Activated T-helper 17 cell treated with anti-CD3 and anti-CD28 coated beads, Interleukin-2, amount 50 U/mL, for 72 hours (primary cell): Measurements from ENCODE around the gene GNL1. TPM values are rescaled to one million over a fixed set of nuclear protein-coding genes. Genes with fewer than 3 reads are reported as not detected.
"Not testable (repeated sequence)": the region's sequence is repeated elsewhere in the genome, so short reads cannot be mapped to it uniquely, and the experiment has no call there.

Experiments used
- ATAC-seq: fragments of 150-1000 bp; cut with Tn5 transposase; replicated peaks from 2 replicates; pipeline ENCODE4 v1.10.0; 2021; ENCODE audit warnings: mild to moderate bottlenecking, moderate library complexity
- H3K27ac Mint-ChIP-seq: one replicate; pipeline ENCODE4 v1.8.0; 2022; ENCODE audit warnings: mixed read lengths
- H3K27me3 Mint-ChIP-seq: one replicate; pipeline ENCODE4 v1.8.0; 2022; ENCODE audit warnings: mixed read lengths
- H3K36me3 Mint-ChIP-seq: one replicate; pipeline ENCODE4 v1.8.0; 2022; ENCODE audit warnings: low read depth, mild to moderate bottlenecking, mixed read lengths
- H3K4me1 Mint-ChIP-seq: one replicate; pipeline ENCODE4 v1.8.0; 2022; ENCODE audit warnings: mixed read lengths
- H3K4me3 Mint-ChIP-seq: one replicate; pipeline ENCODE4 v1.8.0; 2022; ENCODE audit warnings: mild to moderate bottlenecking, mixed read lengths
- H3K9me3 Mint-ChIP-seq: one replicate; pipeline ENCODE4 v1.8.0; 2022; ENCODE audit warnings: mixed read lengths
- total RNA-seq, 2 donors: library from RNA; stranded (reverse); gene quantifications; one replicate each; pipeline ENCODE4 v1.2.3, GENCODE V29; 2022

GNL1 gene, protein sequence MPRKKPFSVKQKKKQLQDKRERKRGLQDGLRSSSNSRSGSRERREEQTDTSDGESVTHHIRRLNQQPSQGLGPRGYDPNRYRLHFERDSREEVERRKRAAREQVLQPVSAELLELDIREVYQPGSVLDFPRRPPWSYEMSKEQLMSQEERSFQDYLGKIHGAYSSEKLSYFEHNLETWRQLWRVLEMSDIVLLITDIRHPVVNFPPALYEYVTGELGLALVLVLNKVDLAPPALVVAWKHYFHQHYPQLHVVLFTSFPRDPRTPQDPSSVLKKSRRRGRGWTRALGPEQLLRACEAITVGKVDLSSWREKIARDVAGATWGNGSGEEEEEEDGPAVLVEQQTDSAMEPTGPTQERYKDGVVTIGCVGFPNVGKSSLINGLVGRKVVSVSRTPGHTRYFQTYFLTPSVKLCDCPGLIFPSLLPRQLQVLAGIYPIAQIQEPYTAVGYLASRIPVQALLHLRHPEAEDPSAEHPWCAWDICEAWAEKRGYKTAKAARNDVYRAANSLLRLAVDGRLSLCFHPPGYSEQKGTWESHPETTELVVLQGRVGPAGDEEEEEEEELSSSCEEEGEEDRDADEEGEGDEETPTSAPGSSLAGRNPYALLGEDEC
- 100 to 1,000 TPM; 102 to 117 TPM for total RNA-seq

DNA sequence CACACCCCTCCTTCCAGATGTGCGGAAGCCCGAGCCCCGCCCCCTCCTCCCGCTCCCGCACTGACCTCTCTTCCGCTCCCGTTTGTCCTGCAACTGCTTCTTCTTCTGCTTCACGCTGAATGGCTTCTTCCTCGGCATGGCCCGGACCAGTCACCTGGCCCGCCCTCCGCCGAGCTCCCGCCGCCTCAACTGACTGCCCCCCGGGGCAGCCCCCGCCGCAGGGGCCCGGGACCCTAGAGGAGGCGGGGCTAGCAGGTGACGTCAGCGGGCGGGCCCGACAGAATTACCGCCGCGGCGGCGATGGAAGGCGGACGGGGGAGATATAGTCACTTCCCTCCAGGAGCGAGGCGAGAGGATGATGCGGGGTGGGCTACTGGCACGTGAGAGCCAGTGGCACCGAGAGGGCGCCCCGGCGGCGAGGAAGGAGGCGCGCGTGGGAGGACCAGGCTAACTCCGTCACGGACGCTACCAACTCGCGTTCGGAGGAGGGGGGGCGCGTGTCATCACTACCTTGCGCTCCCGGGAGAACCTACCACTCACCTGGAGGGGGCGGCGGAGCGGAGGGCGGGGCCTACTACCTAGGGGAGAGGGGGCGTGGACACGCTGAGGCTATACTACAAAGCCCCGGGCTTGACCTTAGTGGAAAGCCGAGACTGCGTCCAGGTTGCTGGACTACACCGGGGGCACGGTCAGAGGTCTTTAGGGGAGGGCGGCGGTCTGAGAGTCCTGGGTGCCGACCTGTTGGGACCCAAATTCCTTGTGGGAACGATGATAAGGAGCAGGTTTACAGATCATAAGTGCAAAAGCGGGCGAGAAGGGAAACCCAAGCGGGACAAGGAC, at the start of gene GNL1:
Gene GNL1, minus strand, starts transcription at position 424 of the 840 bp plus-strand sequence. Its CDS starts 286 bp downstream, at position 138.
- peak within 1 kb of the TSS; percentile 96 for H3K4me3 Mint-ChIP-seq
- H3K9me3 Mint-ChIP-seq, result no peaks in the 10 kb centered on the region
- H3K4me1 Mint-ChIP-seq, result peaks cover 37% of the 10 kb centered on the region
- peak within 1 kb of the TSS; percentile 99 for H3K27ac Mint-ChIP-seq
- ATAC-seq, result peak; percentile 92
- H3K36me3 Mint-ChIP-seq, result peaks cover 100% of the 10 kb centered on the region
- no peaks in the 10 kb centered on the region for H3K27me3 Mint-ChIP-seq

- H3K27ac Mint-ChIP-seq, result peak overlapping the region; percentile 51
- H3K9me3 Mint-ChIP-seq, result no peaks in the 10 kb centered on the region
- H3K27me3 Mint-ChIP-seq, result no peaks in the 10 kb centered on the region
- H3K4me3 Mint-ChIP-seq, result no peak overlapping the region
- H3K36me3 Mint-ChIP-seq, result peaks cover 96% of the 10 kb centered on the region
- ATAC-seq, result no peak
- peaks cover 33% of the 10 kb centered on the region for H3K4me1 Mint-ChIP-seq
Observed at GRCh38 chr6:30603961-30604360, 47.7 kb upstream of the GNL1 start.

DNA sequence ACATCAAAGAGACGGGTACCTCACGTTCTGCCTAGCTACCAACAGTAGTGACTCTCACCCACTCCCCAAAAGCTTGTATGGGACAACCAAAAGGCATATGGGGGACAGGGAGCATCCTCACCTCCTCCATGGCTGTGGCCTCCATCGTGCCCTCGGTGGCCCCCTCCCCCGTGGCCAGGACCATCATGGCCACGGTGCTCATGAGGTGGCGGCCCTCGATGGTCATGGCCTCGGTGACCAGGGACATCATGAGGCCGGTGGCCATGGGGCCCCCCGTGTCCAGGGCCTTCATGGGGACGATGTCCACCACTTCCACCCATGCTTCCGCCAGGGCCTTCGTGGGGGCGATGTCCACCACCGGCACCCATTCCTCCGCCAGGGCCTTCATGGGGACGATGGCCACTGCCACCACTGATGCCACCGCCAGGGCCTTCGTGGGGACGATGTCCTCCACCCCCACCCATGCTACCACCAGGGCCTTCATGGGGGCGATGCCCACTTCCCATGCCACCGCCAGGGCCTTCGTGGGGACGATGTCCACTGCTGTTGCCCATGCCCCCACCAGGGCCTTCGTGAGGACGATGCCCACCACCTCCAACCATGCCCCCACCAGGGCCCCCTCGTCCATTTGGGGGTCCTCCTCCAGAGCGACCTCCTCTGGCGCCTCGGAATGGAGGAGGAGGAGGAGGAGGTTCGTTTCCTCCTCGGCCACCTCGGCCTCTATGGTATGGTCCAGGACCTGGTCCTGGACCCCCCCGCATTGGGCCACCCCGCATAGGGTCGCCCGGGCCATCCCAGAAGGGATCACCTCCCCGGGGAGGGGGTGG, 45.7 kb upstream of the GNL1 start:
- Mint-ChIP-seq H3K4me1 (peaks cover 27% of the 10 kb centered on the region), H3K36me3 (peaks cover 82% of the 10 kb centered on the region), H3K9me3 (no peaks in the 10 kb centered on the region)

DNA sequence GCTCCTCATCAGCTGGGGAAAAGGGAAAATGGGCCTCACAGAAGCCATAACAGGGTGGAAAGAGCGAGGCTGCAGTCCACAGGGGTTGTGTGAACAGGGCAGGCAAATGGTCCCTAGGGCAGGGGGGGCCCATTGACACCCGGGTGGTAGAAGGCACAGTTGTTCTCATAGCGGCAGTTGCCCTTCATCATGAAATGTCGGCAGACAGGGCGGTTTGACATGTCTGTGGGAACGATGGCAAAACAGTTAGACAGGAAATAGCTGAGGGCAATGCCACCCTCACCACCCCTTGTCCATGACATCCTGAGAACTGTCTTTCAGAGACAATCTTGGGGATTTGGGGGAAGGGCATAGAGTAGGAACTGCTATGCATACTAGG, 45.1 kb upstream of the GNL1 start:
- Mint-ChIP-seq H3K27ac (no peak overlapping the region), H3K4me1 (peaks cover 26% of the 10 kb centered on the region), H3K9me3 (no peaks in the 10 kb centered on the region), H3K4me3 (no peak overlapping the region), H3K27me3 (no peaks in the 10 kb centered on the region), H3K36me3 (peaks cover 78% of the 10 kb centered on the region)
- no peak for ATAC-seq

More for the DNA sequence above, 45.7 kb upstream of the GNL1 start:
- Mint-ChIP-seq H3K4me3 (no peak overlapping the region), H3K27me3 (no peaks in the 10 kb centered on the region), H3K27ac (no peak overlapping the region)
- ATAC-seq, result no peak

- H3K27me3 Mint-ChIP-seq, result no peaks in the 10 kb centered on the region
- no peak overlapping the region for H3K27ac Mint-ChIP-seq
- peaks cover 71% of the 10 kb centered on the region for H3K36me3 Mint-ChIP-seq
- H3K4me1 Mint-ChIP-seq, result peaks cover 21% of the 10 kb centered on the region
- no peak overlapping the region for H3K4me3 Mint-ChIP-seq
- H3K9me3 Mint-ChIP-seq, result no peaks in the 10 kb centered on the region
- no peak for ATAC-seq
Observed at GRCh38 chr6:30600451-30600961, 44.2 kb upstream of the GNL1 start.

- Mint-ChIP-seq H3K36me3 (peaks cover 70% of the 10 kb centered on the region), H3K4me1 (peaks cover 21% of the 10 kb centered on the region), H3K4me3 (no peak overlapping the region), H3K27ac (no peak overlapping the region), H3K9me3 (no peaks in the 10 kb centered on the region), H3K27me3 (no peaks in the 10 kb centered on the region)
- ATAC-seq, result no peak
Observed at GRCh38 chr6:30599625-30600324, 43.5 kb upstream of the GNL1 start.

GRCh38 chr6:30598912-30599624, 42.8 kb upstream of the GNL1 start:
- Mint-ChIP-seq H3K4me1 (peaks cover 18% of the 10 kb centered on the region), H3K36me3 (peaks cover 70% of the 10 kb centered on the region), H3K4me3 (no peak overlapping the region), H3K27ac (no peak overlapping the region), H3K27me3 (no peaks in the 10 kb centered on the region), H3K9me3 (no peaks in the 10 kb centered on the region)
- no peak for ATAC-seq

- H3K27ac Mint-ChIP-seq, result peak overlapping the region; percentile 12
- ATAC-seq, result peak; percentile 85
Observed at GRCh38 chr6:30597315-30598144, 41.2 kb upstream of the GNL1 start.

GRCh38 chr6:30592287-30592686, 36.0 kb upstream of the GNL1 start:
- ATAC-seq, result no peak
- Mint-ChIP-seq H3K27ac (peak overlapping the region; percentile 5), H3K27me3 (no peaks in the 10 kb centered on the region), H3K4me3 (no peak overlapping the region), H3K36me3 (peaks cover 85% of the 10 kb centered on the region), H3K4me1 (peaks cover 3% of the 10 kb centered on the region), H3K9me3 (no peaks in the 10 kb centered on the region)

More at GRCh38 chr6:30597315-30598144, 41.2 kb upstream of the GNL1 start:
- H3K4me1 Mint-ChIP-seq, H3K4me3 Mint-ChIP-seq, H3K27me3 Mint-ChIP-seq, H3K9me3 Mint-ChIP-seq: not testable (repeated sequence)
- H3K36me3 Mint-ChIP-seq, result peaks cover 68% of the 10 kb centered on the region

DNA sequence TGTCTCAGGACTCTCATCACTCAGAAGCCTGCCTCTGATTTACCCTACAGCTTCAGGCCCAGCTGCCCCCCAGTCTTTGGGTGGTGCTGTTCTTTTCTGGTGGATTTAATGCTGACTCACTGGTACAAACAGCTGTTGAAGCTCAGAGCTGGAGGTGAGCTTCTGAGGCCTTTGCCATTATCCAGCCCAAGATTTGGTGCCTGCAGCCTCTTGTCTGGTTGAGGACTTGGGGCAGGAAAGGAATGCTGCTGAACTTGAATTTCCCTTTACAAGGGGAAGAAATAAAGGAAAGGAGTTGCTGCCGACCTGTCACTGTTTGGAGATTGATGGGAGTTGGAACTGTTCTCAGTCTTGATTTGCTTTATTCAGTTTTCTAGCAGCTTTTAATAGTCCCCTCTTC, 34.7 kb upstream of the GNL1 start:
- H3K4me3 Mint-ChIP-seq, result no peak overlapping the region
- H3K9me3 Mint-ChIP-seq, result no peaks in the 10 kb centered on the region
- H3K27me3 Mint-ChIP-seq, result no peaks in the 10 kb centered on the region
- no peaks in the 10 kb centered on the region for H3K4me1 Mint-ChIP-seq
- ATAC-seq, result no peak
- H3K27ac Mint-ChIP-seq, result peak overlapping the region; percentile 73
- H3K36me3 Mint-ChIP-seq, result peaks cover 94% of the 10 kb centered on the region

- peaks cover 97% of the 10 kb centered on the region for H3K36me3 Mint-ChIP-seq
- ATAC-seq, result no peak
- H3K27ac Mint-ChIP-seq, result peak overlapping the region; percentile 73
- H3K27me3 Mint-ChIP-seq, result no peaks in the 10 kb centered on the region
- H3K9me3 Mint-ChIP-seq, result no peaks in the 10 kb centered on the region
- H3K4me3 Mint-ChIP-seq, result no peak overlapping the region
- no peaks in the 10 kb centered on the region for H3K4me1 Mint-ChIP-seq
Observed at GRCh38 chr6:30590509-30590908, 34.2 kb upstream of the GNL1 start.

DNA sequence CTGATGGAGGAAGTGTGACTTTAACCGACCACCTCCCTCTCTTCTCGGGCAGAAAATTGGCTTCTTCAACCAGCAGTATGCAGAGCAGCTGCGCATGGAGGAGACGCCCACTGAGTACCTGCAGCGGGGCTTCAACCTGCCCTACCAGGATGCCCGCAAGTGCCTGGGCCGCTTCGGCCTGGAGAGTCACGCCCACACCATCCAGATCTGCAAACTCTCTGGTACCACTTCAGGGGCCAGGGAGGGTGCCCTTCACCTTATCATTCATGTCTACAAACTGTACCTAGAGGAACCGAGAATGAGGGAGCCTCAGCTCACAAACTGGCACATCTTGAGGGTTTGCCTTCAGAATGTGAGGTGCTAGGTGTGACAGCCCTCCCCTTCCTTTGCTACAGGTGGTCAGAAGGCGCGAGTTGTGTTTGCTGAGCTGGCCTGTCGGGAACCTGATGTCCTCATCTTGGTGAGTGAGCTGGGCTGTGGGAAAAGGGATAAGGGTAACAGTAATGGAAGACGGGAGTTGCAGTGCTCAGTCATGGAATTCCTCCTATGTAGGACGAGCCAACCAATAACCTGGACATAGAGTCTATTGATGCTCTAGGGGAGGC, 33.6 kb upstream of the GNL1 start:
- Mint-ChIP-seq H3K36me3 (peaks cover 98% of the 10 kb centered on the region), H3K27ac (peak overlapping the region; percentile 73), H3K4me1 (no peaks in the 10 kb centered on the region), H3K27me3 (no peaks in the 10 kb centered on the region), H3K9me3 (no peaks in the 10 kb centered on the region), H3K4me3 (no peak overlapping the region)
- no peak for ATAC-seq
